ENCODE results near the gene JDP2.

Gene JDP2

GRCh38 chr14:75411214-75411540, 16.6 kb upstream of the JDP2 start:
- DNase-seq, result no peak

GRCh38 chr14:75413013-75413412, 14.8 kb upstream of the JDP2 start:
- no peak for DNase-seq

- no peak for DNase-seq
Observed at GRCh38 chr14:75417674-75418073, 10.1 kb upstream of the JDP2 start.

GRCh38 chr14:75418850-75419768, 8.7 kb upstream of the JDP2 start:
- DNase-seq, result no peak

GRCh38 chr14:75422169-75422568, 5.7 kb upstream of the JDP2 start:
- no peak for DNase-seq

- DNase-seq, result no peak
Observed at GRCh38 chr14:75424496-75424895, 3.3 kb upstream of the JDP2 start.

GRCh38 chr14:75425446-75425845, 2.4 kb upstream of the JDP2 start:
- DNase-seq, result no peak

- no peak for DNase-seq
Observed at GRCh38 chr14:75426332-75427125, 1.3 kb upstream of the JDP2 start.

- DNase-seq, result no peak
Observed at GRCh38 chr14:75427126-75427481, 718 bp upstream of the JDP2 start.

GRCh38 chr14:75428230-75429104, 645 bp downstream of the JDP2 start:
- no peak for DNase-seq

GRCh38 chr14:75429562-75429961, 1.7 kb downstream of the JDP2 start:
- no peak for DNase-seq

GRCh38 chr14:75430116-75430515, 2.3 kb downstream of the JDP2 start:
- DNase-seq, result no peak

- DNase-seq, result no peak
Observed at GRCh38 chr14:75430526-75430925, 2.7 kb downstream of the JDP2 start.

- DNase-seq, result no peak
Observed at GRCh38 chr14:75430976-75431375, 3.2 kb downstream of the JDP2 start.

GRCh38 chr14:75431827-75432226, 4.0 kb downstream of the JDP2 start:
- no peak for DNase-seq

- no peak for DNase-seq
Observed at GRCh38 chr14:75432411-75432810, 4.6 kb downstream of the JDP2 start.

- DNase-seq, result no peak
Observed at GRCh38 chr14:75433631-75434071, 5.8 kb downstream of the JDP2 start.

GRCh38 chr14:75434138-75434889, 6.5 kb downstream of the JDP2 start:
- DNase-seq, result no peak

GRCh38 chr14:75434890-75435248, 7.0 kb downstream of the JDP2 start:
- DNase-seq, result no peak

- DNase-seq, result no peak
Observed at GRCh38 chr14:75435473-75435872, 7.7 kb downstream of the JDP2 start.

GRCh38 chr14:75437201-75438143, 9.7 kb downstream of the JDP2 start:
- DNase-seq, result no peak

Measured in CD4-positive, alpha-beta T cell treated with Interleukin-1 beta for 1 hour (primary cell).